ENCODE measurements around the gene TPX2.

The TPX2 gene

DNA sequence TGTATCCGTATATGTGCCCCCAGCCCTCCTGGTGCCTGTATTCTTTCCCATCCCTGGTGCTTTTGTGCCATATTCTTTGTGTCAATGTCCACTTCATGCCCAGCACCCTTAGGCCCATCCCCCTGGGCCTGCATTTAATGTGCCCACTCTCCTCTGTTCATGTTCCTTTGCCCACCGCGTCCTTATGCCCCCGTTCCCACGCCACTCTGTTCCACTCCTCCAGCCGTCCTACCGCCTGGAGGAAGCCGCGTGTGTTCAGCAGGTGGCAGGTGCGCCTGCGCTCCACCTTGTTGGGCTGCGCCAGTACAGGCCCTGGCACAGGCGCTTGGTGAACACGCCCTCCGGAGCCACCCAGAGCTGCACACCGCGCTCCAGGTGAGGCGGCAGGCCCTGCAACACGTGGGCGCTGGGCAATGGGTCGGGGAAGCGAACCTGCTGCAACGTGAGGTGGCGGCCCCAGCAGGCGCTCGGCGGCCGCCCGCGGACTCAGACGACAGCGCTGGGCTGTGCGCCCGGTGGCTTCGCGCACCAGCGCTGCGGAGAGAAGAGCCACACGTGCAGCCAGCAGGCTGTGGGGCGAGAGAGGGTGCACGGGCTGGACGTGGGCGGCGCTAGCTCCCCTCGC, 110.3 kb downstream of the TPX2 start:
- no peak overlapping the region for H3K27ac ChIP-seq (ENCODE audit: low read depth, low read length)
- H3K4me1 ChIP-seq (ENCODE audit: control insufficient read depth, insufficient read depth, low read length) = peaks cover 14% of the 10 kb centered on the region; the same call in 1 of the 2 replicates
- no peak overlapping the region for H3K9ac ChIP-seq (ENCODE audit: low read length)
- H3K9me3 ChIP-seq (ENCODE audit: control insufficient read depth, insufficient read depth, low read depth, low read length) = no peaks in the 10 kb centered on the region
- no peak overlapping the region; the same call in 1 of the 2 replicates for H3K4me3 ChIP-seq (ENCODE audit: low read depth, low read length)
- peaks cover 46% of the 10 kb centered on the region for H3K27me3 ChIP-seq (ENCODE audit: control insufficient read depth, insufficient read depth, low read length)
- H3K36me3 ChIP-seq (ENCODE audit: control insufficient read depth, insufficient read depth, low read length) = no peaks in the 10 kb centered on the region

Data from HUES6 (cell line).